ENCODE data around the gene MIS18A. TPM values are rescaled to one million over a fixed set of nuclear protein-coding genes. Genes with fewer than 3 reads are reported as not detected.

Gene MIS18A, protein sequence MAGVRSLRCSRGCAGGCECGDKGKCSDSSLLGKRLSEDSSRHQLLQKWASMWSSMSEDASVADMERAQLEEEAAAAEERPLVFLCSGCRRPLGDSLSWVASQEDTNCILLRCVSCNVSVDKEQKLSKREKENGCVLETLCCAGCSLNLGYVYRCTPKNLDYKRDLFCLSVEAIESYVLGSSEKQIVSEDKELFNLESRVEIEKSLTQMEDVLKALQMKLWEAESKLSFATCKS
- 1 to 10 TPM; 2.0 to 4.2 (median 2.8) TPM for total RNA-seq
- 1 to 10 TPM; 2.2 to 3.8 TPM for polyA plus RNA-seq

DNA sequence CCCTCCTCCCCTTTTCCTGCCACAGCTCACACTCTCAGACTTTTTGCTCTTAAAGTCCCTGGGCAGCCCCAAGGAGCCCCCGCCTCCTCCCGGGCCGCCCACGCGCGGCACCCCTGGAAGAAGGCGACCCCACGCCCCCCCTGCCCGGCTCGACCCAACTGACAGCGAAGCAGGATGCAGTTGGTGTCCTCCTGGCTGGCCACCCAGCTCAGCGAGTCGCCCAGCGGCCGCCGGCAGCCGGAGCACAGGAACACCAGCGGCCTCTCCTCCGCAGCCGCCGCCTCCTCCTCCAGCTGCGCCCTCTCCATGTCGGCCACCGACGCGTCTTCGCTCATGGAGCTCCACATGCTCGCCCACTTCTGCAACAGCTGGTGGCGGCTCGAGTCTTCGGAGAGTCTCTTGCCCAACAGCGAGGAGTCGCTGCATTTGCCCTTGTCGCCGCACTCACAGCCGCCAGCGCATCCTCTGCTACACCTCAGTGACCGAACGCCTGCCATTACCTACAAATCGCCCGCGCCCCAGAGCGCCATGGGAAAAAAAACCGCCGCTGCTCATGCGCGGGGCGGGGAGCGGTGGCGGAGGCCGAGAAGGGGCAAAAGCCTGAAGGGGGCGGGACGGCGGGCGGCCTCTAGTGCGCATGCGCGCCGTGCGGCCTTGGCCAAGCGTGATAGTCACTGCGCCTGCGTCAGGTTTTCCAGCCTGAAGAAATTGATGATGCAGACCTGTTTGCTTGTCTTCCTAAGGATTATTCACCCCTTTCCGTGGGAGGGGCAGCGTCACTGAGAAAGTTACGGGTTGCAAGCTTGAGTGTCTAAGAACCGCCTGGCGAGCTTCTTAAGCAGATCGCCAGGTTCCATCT, at the start of gene MIS18A:
TSS of gene MIS18A (minus strand) at position 532 of the 859 bp plus-strand sequence. CDS start at position 497, 35 bp downstream.
- peak within 1 kb of the TSS; percentile 40 to 81 (median 66) for H3K4me3 ChIP-seq
- no peaks in the 10 kb centered on the region for H3K36me3 ChIP-seq
- FAIRE-seq (peak; percentile 41), ATAC-seq (peak; percentile 96 to 100 (median 98)), DNase-seq (peak; percentile 91 to 99 (median 98))
- TF ChIP-seq, protein P1, sequence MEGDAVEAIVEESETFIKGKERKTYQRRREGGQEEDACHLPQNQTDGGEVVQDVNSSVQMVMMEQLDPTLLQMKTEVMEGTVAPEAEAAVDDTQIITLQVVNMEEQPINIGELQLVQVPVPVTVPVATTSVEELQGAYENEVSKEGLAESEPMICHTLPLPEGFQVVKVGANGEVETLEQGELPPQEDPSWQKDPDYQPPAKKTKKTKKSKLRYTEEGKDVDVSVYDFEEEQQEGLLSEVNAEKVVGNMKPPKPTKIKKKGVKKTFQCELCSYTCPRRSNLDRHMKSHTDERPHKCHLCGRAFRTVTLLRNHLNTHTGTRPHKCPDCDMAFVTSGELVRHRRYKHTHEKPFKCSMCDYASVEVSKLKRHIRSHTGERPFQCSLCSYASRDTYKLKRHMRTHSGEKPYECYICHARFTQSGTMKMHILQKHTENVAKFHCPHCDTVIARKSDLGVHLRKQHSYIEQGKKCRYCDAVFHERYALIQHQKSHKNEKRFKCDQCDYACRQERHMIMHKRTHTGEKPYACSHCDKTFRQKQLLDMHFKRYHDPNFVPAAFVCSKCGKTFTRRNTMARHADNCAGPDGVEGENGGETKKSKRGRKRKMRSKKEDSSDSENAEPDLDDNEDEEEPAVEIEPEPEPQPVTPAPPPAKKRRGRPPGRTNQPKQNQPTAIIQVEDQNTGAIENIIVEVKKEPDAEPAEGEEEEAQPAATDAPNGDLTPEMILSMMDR (IDR thresholded peaks at IDR 0.05): no peak
- H3K27ac ChIP-seq: peak within 1 kb of the TSS in 2 of 4 donors; percentile 26 to 53
- peaks cover 0 to 13% (median 0%) of the 10 kb centered on the region in 3 donors for H3K4me1 ChIP-seq
- H3K27me3 ChIP-seq: no peaks in the 10 kb centered on the region
- intact Hi-C loops (cut with DNase I): no loop called here
- 0% methylated on average over 68 to 69 of the region's 69 CpGs for WGBS, 2 donors
- no peaks in the 10 kb centered on the region for H3K9me3 ChIP-seq

DNA sequence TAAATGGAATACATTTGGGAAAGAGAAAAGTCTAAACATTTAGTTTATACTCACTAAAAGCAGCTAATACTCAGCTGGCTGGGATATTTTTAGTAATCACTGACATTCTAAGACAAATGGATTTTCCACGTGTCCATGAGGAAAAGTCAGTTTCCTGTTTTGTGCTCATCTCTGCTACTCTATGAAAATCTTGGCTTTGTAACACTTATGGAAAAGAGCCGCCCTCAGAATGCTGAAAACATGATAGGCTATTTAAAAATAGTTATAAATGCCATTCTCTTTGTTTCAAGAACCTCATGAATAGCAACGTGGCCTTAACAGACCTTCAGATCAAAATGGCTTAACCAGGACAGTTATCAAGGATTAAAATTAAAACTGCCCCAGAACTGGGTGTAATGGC, 49.7 kb upstream of the MIS18A start:
- Histone ChIP-seq H3K4me1 (no peaks in the 10 kb centered on the region), H3K27me3 (no peaks in the 10 kb centered on the region), H3K27ac (peak overlapping the region in 1 of 4 donors; percentile 38), H3K4me3 (no peak overlapping the region), H3K36me3 (peaks cover 0 to 27% (median 10%) of the 10 kb centered on the region in 3 donors), H3K9me3 (no peaks in the 10 kb centered on the region)
- FAIRE-seq: no peak
- TF ChIP-seq, protein P1 (IDR thresholded peaks at IDR 0.05): no peak
- 81 to 89% methylated on average over 3 of the region's 3 CpGs for whole genome bisulfite sequencing, 2 donors
- peak in 2 of 4 donors; percentile 32 to 47 for ATAC-seq
- intact Hi-C loops (cut with DNase I): no loop called here
- no peak for DNase-seq

DNA sequence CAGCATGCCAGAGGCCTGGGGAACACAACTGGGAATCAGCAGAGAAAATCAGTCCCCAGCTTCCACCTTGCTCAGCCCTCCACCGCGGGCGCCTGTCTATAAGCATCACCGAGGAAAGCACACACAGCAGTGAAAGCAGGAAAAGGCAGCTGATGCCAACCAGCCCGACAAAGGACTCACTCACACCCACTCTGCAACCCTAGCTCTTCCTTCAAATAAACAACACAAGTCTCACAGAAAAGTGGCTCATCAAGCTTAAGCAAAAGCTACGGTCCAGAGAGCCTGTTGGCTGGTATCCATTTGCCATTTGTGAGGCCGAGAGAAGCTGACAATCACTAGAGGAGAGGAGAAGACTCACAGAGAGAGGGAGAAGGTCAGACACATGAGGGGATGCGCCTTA, 46.9 kb upstream of the MIS18A start:
- Histone ChIP-seq H3K4me3 (no peak overlapping the region), H3K9me3 (no peaks in the 10 kb centered on the region), H3K27me3 (no peaks in the 10 kb centered on the region), H3K4me1 (no peaks in the 10 kb centered on the region), H3K36me3 (peaks cover 0 to 54% (median 31%) of the 10 kb centered on the region in 3 donors), H3K27ac (no peak overlapping the region)
- 92% methylated on average over 8 of the region's 8 CpGs for WGBS, 2 donors
- FAIRE-seq (no peak), DNase-seq (no peak), ATAC-seq (no peak)
- TF ChIP-seq, protein P1 (IDR thresholded peaks at IDR 0.05): no peak
- intact Hi-C loops (cut with DNase I): no loop called here

DNA sequence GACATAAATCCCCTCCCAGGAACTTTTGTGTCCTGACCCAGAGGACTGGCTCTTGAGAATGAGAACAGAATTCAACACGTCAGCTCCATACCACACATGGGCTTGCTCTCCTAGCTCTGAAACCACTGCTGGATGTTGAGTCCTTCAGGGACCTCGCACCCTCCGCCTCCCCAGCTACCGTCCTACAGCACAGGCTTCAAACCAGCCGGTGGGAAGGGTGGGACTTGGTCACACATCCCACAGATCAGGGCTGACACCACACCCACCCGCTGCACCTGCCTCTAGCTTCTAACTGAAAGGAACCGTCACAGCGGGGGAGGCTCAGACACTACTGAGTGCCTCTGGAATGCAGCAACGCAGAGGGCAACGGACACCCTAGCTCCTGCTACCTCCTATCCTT, 43.8 kb upstream of the MIS18A start:
- intact Hi-C loops (cut with DNase I): no loop called here
- no peak for ATAC-seq
- Histone ChIP-seq H3K36me3 (peaks cover 0 to 82% (median 50%) of the 10 kb centered on the region in 3 donors), H3K27me3 (no peaks in the 10 kb centered on the region), H3K4me1 (no peaks in the 10 kb centered on the region), H3K27ac (no peak overlapping the region), H3K4me3 (no peak overlapping the region), H3K9me3 (no peaks in the 10 kb centered on the region)
- FAIRE-seq: no peak
- 90 to 94% methylated on average over 10 of the region's 10 CpGs for WGBS, 2 donors
- TF ChIP-seq, protein P1 (IDR thresholded peaks at IDR 0.05): no peak
- DNase-seq: no peak

Data from pancreas (tissue), 10 donors.